Measurements from ENCODE around the gene ZNF407.
"Not testable (repeated sequence)": the region's sequence is repeated elsewhere in the genome, so short reads cannot be mapped to it uniquely, and the experiment has no call there.

The ZNF407 gene

GRCh38 chr18:74944676-74945075 is 347.0 kb downstream of the ZNF407 start:
- no peak for DNase-seq

- no peak for DNase-seq
Observed at GRCh38 chr18:74945774-74946545, 348.3 kb downstream of the ZNF407 start.

- DNase-seq, result no peak
Observed at GRCh38 chr18:74946646-74947375, 349.1 kb downstream of the ZNF407 start.

GRCh38 chr18:74947417-74947816 is 349.7 kb downstream of the ZNF407 start:
- no peak for DNase-seq

- no peak for DNase-seq
Observed at GRCh38 chr18:74947875-74948274, 350.2 kb downstream of the ZNF407 start.

- no peak for DNase-seq
Observed at GRCh38 chr18:74949611-74950010, 351.9 kb downstream of the ZNF407 start.

GRCh38 chr18:74950479-74950878 is 352.8 kb downstream of the ZNF407 start:
- DNase-seq, result no peak

GRCh38 chr18:74951165-74951760 is 353.6 kb downstream of the ZNF407 start:
- DNase-seq, result no peak

- no peak for DNase-seq
Observed at GRCh38 chr18:74957588-74958224, 360.0 kb downstream of the ZNF407 start.

GRCh38 chr18:74959216-74959615 is 361.5 kb downstream of the ZNF407 start:
- no peak for DNase-seq

GRCh38 chr18:74961596-74961995 is 363.9 kb downstream of the ZNF407 start:
- DNase-seq, result no peak

GRCh38 chr18:74963820-74964446 is 366.3 kb downstream of the ZNF407 start:
- no peak for DNase-seq

- DNase-seq, result no peak
Observed at GRCh38 chr18:74965682-74966081, 368.0 kb downstream of the ZNF407 start.

GRCh38 chr18:74967438-74967837 is 369.8 kb downstream of the ZNF407 start:
- DNase-seq, result no peak

- no peak for DNase-seq
Observed at GRCh38 chr18:74967979-74968378, 370.3 kb downstream of the ZNF407 start.

GRCh38 chr18:74971358-74971757 is 373.7 kb downstream of the ZNF407 start:
- not testable (repeated sequence) for DNase-seq

- not testable (repeated sequence) for DNase-seq
Observed at GRCh38 chr18:74971776-74972175, 374.1 kb downstream of the ZNF407 start.

- no peak for DNase-seq
Observed at GRCh38 chr18:74972354-74972753, 374.7 kb downstream of the ZNF407 start.

- DNase-seq, result no peak
Observed at GRCh38 chr18:74975001-74975400, 377.3 kb downstream of the ZNF407 start.

- DNase-seq, result no peak
Observed at GRCh38 chr18:74976331-74976909, 378.8 kb downstream of the ZNF407 start.

GRCh38 chr18:74977041-74977440 is 379.4 kb downstream of the ZNF407 start:
- DNase-seq, result no peak

GRCh38 chr18:74980669-74981068 is 383.0 kb downstream of the ZNF407 start:
- DNase-seq, result no peak

- DNase-seq, result no peak
Observed at GRCh38 chr18:74981476-74981875, 383.8 kb downstream of the ZNF407 start.
